HG03066 (cell line): ENCODE data around the gene TYRO3.

ENCODE experiments used
- ATAC-seq: cut with Tn5 transposase; IDR thresholded peaks from one replicate; pipeline ENCODE4 v1.9.1; 2021; ENCODE audit warnings: low read depth; ENCODE audit not compliant: unreplicated experiment

TYRO3 gene

GRCh38 chr15:41558400-41559238, at the start of gene TYRO3:
TYRO3 (plus strand) TSS chr15:41559212; CDS start chr15:41559258, 46 bp downstream.
- no peak for ATAC-seq

- ATAC-seq, result no peak
These were observed 48.3 kb upstream of the TYRO3 start for GRCh38 chr15:41510728-41511127.

- ATAC-seq, result no peak
These were observed 47.6 kb upstream of the TYRO3 start for GRCh38 chr15:41511331-41511898.

GRCh38 chr15:41511899-41512369, 47.1 kb upstream of the TYRO3 start:
- ATAC-seq, result no peak

GRCh38 chr15:41512512-41512939, 46.5 kb upstream of the TYRO3 start:
- ATAC-seq, result no peak

DNA sequence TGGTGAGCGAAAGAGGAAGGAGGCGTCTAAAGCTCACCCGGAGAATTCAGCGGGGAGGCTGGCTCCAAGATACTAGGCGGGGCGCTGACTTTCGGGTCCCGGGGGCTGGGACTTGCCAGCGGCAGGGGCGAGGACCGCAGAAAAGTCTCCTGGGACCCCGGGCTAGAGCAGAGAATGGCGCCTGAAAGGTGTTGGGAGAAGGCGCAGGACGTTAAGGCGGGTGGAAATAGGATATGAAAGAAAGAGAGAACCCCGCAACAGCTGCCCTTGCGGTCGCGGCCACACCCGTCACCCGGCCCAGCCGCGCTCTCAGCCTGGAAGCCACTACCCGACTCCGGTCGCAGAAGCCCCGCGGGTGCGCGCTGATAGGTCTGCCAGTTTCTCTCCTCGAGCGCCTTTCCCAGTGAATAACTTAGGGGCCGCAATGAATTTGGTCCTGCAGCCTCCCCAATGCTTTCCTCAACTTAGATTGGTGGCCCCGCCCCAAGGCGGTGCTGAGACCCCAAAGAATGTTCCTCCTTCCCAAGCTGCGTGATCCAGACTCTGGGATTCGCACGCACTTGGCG, 46.0 kb upstream of the TYRO3 start:
- no peak for ATAC-seq

GRCh38 chr15:41513506-41514227, 45.3 kb upstream of the TYRO3 start, which contains the start of gene LTK:
LTK (minus strand) TSS chr15:41513827; CDS start chr15:41513709, 118 bp downstream.
- no peak for ATAC-seq

- no peak for ATAC-seq
These were observed 41.0 kb upstream of the TYRO3 start for GRCh38 chr15:41517895-41518449.

GRCh38 chr15:41520636-41521035, 38.4 kb upstream of the TYRO3 start:
- no peak for ATAC-seq

DNA sequence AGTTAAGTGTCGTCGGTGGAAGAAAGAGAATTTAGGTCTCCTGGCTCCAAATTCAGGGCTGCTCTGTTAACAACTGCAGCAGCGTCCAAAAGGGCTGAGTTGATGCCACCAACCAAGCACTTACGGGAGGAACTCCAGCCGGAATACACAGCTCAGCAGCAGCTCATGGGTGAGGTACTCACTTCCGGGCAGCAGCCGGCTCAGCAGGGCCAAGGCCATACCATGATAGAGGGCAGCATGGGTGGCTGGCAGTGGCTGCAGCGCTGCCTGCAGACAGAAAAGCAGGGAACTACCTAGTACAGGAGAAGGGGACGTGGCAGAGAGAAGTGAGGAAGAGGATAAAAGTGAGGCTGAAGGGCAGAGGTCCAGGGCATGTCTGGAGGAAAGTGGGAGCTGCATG, 37.4 kb upstream of the TYRO3 start:
- no peak for ATAC-seq

DNA sequence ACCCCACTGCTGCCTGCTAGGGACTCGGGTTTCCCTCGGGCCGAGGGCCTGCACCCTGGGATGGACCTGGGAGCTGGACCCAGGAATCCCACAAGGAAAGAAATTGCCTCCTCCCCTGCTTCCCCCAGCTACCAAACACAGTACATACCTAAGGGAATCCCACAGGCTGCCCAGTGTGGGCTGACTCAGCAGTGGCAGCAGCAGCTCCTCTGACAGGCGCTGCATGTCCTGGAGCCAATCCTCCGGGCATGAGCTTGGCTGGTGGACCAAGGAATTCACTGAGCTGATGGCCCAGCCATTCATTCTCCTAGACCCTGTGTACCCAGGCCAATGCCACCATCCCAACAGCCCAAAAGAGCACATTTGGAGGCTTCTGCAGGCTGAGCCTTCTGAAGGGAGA, 35.9 kb upstream of the TYRO3 start:
- no peak for ATAC-seq

GRCh38 chr15:41530363-41530956, 28.6 kb upstream of the TYRO3 start:
- no peak for ATAC-seq

DNA sequence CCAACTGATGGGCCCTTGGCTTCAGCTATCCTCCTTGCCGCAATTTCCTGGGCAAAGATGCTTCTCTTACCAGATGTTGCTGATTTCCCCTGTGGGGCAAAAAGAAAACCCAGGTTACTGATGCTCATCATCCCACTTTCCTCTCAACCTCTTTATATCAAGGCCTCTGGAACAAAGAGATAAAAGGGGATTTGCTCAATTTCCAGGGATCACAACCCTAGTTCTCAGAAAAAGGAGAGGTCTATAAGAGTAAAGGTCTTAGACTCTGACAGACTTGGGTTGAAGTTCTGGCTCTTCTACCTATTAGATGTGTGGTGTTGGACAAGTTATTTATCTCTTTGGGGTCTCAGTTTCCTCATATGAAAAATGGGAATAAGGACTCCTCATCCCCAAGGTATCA, 23.5 kb upstream of the TYRO3 start:
- no peak for ATAC-seq

DNA sequence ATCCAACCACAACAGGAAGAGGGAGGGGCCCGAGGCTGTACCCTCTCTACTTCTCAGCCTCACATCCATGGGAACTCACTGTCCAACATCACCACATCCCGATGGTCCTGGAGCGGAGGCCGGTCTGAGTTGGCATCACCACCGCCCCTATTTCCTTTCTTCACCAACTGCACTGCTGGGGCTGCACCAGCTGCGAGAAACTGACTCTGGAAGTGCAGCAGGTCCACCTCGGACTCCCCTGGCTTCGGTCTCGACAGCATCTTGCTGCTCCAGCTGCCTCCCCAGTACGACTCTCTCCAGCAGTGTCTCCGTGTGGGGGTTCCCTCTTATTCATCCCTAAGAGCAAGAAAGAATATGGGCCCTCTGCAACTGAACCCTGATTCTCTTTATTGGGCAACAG, 22.1 kb upstream of the TYRO3 start:
- no peak for ATAC-seq

DNA sequence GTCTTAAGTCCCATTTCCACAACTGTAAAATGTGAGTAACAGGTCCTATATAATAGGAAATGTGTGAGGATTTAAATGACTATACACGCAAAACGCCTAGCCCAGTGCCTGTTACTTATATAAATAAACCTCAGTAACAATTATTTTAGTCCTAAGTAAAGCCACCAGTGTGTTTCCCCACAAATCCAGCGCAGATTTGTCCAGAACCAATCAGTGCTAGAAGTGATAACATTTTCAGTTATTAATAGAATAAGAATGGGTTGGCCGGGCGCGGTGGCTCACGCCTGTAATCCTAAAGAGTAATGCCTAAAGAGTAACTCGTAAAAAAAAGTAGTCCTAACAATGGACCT, 15.5 kb upstream of the TYRO3 start:
- no peak for ATAC-seq

DNA sequence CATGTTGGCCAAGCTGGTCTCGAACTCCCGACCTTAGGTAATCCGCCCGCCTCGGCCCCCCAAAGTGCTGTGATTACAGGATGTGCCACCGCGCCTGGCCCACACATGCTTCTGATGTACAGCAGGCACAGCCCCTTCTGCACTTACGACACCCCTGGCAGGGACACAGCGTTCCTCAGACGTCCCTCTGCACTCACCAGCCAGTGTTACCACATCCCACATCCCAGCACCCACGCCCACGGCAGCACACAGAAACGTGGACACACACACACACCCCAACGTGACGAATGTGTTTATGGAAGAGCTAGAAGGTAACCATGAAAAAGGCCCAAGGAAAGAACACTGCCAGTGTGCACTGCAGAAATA, 14.4 kb upstream of the TYRO3 start:
- no peak for ATAC-seq

DNA sequence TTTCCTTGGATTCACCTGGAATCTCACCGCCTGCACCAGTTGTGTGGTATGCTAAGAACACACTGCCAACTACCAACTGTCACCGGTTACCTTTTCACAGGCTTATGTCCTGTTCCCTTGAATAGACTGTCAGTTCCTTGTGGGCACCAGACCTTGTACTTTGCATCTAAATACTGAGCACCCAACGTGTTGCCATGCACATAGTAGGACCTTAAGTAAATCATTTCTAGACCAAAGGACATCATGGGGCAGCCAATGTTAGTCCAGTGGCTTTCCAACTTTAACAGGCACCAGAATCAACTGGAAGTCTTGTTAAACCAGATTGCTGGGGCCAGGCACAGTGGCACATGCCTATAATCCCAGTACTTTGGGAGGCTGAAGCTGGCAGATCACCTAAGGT, 13.8 kb upstream of the TYRO3 start:
- ATAC-seq, result no peak

- no peak for ATAC-seq
These were observed 11.9 kb upstream of the TYRO3 start for GRCh38 chr15:41546851-41547786.

DNA sequence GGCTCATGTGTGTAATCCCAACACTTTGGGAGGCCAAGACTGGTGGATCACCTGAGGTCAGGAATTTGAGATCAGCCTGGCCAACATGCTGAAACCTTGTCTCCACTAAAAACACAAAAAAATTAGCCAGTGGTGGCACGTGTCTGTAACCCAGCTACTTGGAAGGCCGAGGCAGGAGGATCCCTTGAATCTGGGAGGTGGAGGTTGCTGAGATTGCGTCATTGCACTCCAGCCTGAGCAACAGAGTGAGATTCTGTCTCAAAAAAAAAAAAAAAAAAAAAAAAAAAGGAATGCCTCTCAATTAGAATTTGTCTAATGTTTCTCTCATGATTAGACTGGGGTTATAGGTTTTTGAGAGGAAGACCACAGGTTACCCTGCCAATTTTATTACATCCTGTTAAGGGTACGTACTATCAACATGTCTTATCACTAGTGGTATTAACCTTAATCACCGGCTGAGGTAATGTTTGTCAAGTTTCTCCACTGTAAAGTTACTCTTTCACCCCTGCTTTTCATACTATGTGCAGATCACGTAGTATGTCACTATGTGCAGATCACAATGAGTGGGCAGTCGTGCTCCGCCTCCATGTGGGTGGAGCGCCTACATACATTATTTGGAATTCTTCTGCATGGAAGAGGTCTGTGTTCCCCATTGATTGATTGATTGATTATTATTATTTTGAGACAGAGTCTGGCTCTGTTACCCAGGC, 8.8 kb upstream of the TYRO3 start:
- ATAC-seq, result no peak
